Thyroid gland (tissue), 4 donors: Measurements from ENCODE around the gene HDAC7. TPM values are rescaled to one million over a fixed set of nuclear protein-coding genes. Genes with fewer than 3 reads are reported as not detected.
A peak's percentile ranks its signal among the peaks of the same experiment; 100 is the strongest.

Experiments
- DNase-seq, 2 donors: peaks; one replicate each; pipeline ENCODE4 v3.0.0-alpha.2; 2019
- H3K27ac ChIP-seq, 3 donors: fragments of 200-600 bp; sonication (generic); 1 replicate in 2 of 3; 2 replicates in 1 of 3; pipeline ENCODE4 v1.5.1; 2016 to 2019; ENCODE audit warnings: mild to moderate bottlenecking in 1 of 3, moderate library complexity in 1 of 3
- H3K27me3 ChIP-seq: fragments of 200-600 bp; sonication (generic); one replicate; pipeline ENCODE4 v1.5.1; 2019
- H3K36me3 ChIP-seq, 2 donors: fragments of 200-600 bp; sonication (generic); one replicate each; pipeline ENCODE4 v1.5.1; 2016 to 2019
- H3K4me1 ChIP-seq, 2 donors: fragments of 200-600 bp; sonication (generic); one replicate each; pipeline ENCODE4 v1.5.1; 2017 to 2019
- H3K4me3 ChIP-seq, 3 donors: fragments of 200-600 bp; sonication (generic); replicated peaks in 1 of 3; 1 replicate in 2 of 3; 2 replicates in 1 of 3; pipeline ENCODE4 v1.5.1; 2016; ENCODE audit warnings: mild to moderate bottlenecking in 1 of 3
- H3K9me3 ChIP-seq: fragments of 200-600 bp; sonication (generic); one replicate; pipeline ENCODE4 v1.5.1; 2017
- CTCF ChIP-seq, 6 experiments: fragments of 200-600 bp in 3 of 6; fragments of 450-650 bp in 3 of 6; sonication (generic) in 3 of 6; IDR thresholded peaks; one replicate each; pipeline ENCODE4 v1.5.1; 2016 to 2019; ENCODE audit warnings: antibody characterized with exemption in 6 of 6, mild to moderate bottlenecking in 2 of 6, inconsistent platforms in 1 of 6, moderate library complexity in 1 of 6
- POLR2A ChIP-seq, 2 donors: fragments of 450-650 bp; IDR thresholded peaks; one replicate each; pipeline ENCODE4 v1.6.1; 2017; ENCODE audit warnings: antibody characterized with exemption in 2 of 2, mild to moderate bottlenecking in 2 of 2, moderate library complexity in 1 of 2
- WGBS, 2 donors: methylation state at CpG; one replicate each; pipeline ENCODE4 v1.1.5; 2017; 5-methylcytosine and 5-hydroxymethylcytosine counted together
- intact Hi-C: fragments of 100-400 bp; cut with DNase I; formaldehyde crosslinking; loops from one replicate; pipeline ENCODE4 v1.15.1; 2023
- total RNA-seq, 4 donors: library from RNA; depleted of rRNA; stranded (reverse); fragments of >200 nt; gene quantifications; one replicate each; pipeline ENCODE4 v1.2.3, GENCODE V29; 2016

HDAC7 gene
- total RNA-seq, 4 donors from 2014 or later: 44.5 to 61.9 (median 52.6) TPM

GRCh38 chr12:47739979-47740378 lies 79.7 kb downstream of the HDAC7 start:
- Histone ChIP-seq H3K27me3 (no peaks in the 10 kb centered on the region), H3K4me1 (peaks cover 48 to 79% of the 10 kb centered on the region in 2 donors), H3K9me3 (no peaks in the 10 kb centered on the region), H3K4me3 (no peak overlapping the region), H3K27ac (peak overlapping the region; percentile 81 to 91 (median 84)), H3K36me3 (no peaks in the 10 kb centered on the region)
- DNase-seq: peak in 1 of 2 donors; percentile 20
- TF ChIP-seq CTCF (IDR thresholded peaks at IDR 0.05): no peak
- TF ChIP-seq POLR2A (IDR thresholded peaks at IDR 0.05): no peak
- WGBS, 2 donors: 79 to 90% methylated on average over 9 to 12 of the region's 12 CpGs
- intact Hi-C loops: loop anchor here (5.0 kb wide), 1 partner anchor 37 kb away; no protein-coding TSS in a partner anchor

- TF ChIP-seq POLR2A (IDR thresholded peaks at IDR 0.05) (no peak), CTCF (IDR thresholded peaks at IDR 0.05) (no peak)
- H3K4me1 ChIP-seq: peaks cover 45 to 77% of the 10 kb centered on the region in 2 donors
- no peaks in the 10 kb centered on the region for H3K9me3 ChIP-seq
- intact Hi-C loops: no loop called here
- H3K4me3 ChIP-seq: no peak overlapping the region
- no peak for DNase-seq
- H3K27ac ChIP-seq: peak overlapping the region; percentile 14 to 84 (median 81)
- no peaks in the 10 kb centered on the region for H3K36me3 ChIP-seq
- no peaks in the 10 kb centered on the region for H3K27me3 ChIP-seq
- 63 to 70% methylated on average over 3 of the region's 3 CpGs for WGBS, 2 donors
Measured at GRCh38 chr12:47739297-47739696, 80.4 kb downstream of the HDAC7 start.

DNA sequence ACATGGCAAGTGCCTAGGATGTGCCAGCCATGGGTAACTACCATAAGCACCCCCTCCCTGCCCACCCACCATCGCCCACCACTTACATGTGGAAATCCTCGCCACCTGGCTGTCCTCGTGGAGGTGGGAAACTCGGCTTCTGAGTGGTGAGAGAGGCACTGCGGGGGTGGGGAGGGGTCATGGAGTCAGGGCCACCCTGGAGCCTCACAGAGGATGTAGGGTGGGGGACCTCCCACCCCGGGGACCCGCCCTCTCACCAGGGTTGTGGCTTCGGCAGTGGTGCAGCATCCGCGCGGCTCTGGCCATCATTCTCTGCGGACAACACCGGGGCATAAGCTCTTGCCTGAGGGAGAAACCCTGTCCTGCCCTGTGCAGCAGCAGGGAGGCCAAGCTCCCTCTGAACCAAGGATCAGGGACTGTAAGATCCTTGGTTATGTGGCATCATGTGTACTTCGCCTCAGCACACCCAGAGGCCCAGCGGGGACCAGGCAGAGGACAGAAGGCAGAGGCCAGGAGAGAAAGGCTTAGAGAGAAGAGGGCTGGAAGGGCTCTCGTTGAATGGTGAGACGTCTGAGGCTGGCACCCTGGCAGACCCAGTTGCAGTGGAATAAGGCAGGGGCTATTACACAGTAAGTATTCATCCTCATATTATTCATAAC lies 81.6 kb downstream of the HDAC7 start:
- no peak for TF ChIP-seq POLR2A (IDR thresholded peaks at IDR 0.05)
- TF ChIP-seq CTCF (IDR thresholded peaks at IDR 0.05): no peak
- H3K4me1 ChIP-seq: peaks cover 45 to 70% of the 10 kb centered on the region in 2 donors
- WGBS, 2 donors: 91 to 93% methylated on average over 9 of the region's 17 CpGs
- DNase-seq: peak in 1 of 2 donors; percentile 42
- no peaks in the 10 kb centered on the region for H3K9me3 ChIP-seq
- H3K27me3 ChIP-seq: no peaks in the 10 kb centered on the region
- no peak overlapping the region for H3K4me3 ChIP-seq
- H3K27ac ChIP-seq: peak overlapping the region; percentile 87 to 93 (median 92)
- H3K36me3 ChIP-seq: no peaks in the 10 kb centered on the region
- intact Hi-C loops: no loop called here

- peaks cover 45 to 70% of the 10 kb centered on the region in 2 donors for H3K4me1 ChIP-seq
- no peaks in the 10 kb centered on the region for H3K36me3 ChIP-seq
- intact Hi-C loops: no loop called here
- TF ChIP-seq POLR2A (IDR thresholded peaks at IDR 0.05): peak in 1 of 2 donors; percentile 42
- TF ChIP-seq CTCF (IDR thresholded peaks at IDR 0.05): peak in 2 of 6 experiments; percentile 21 to 25
- H3K27ac ChIP-seq: peak overlapping the region; percentile 90 to 93 (median 92)
- peak; percentile 98 to 99 for DNase-seq
- WGBS, 2 donors: 19% methylated on average over 10 to 11 of the region's 19 CpGs
- H3K9me3 ChIP-seq: no peaks in the 10 kb centered on the region
- H3K27me3 ChIP-seq: no peaks in the 10 kb centered on the region
- H3K4me3 ChIP-seq: no peak overlapping the region
Measured at GRCh38 chr12:47736877-47737676, 82.6 kb downstream of the HDAC7 start.

- TF ChIP-seq CTCF (IDR thresholded peaks at IDR 0.05) (no peak), POLR2A (IDR thresholded peaks at IDR 0.05) (no peak)
- H3K27me3 ChIP-seq: no peaks in the 10 kb centered on the region
- no peaks in the 10 kb centered on the region for H3K9me3 ChIP-seq
- DNase-seq: peak; percentile 45 to 56
- peak overlapping the region; percentile 90 to 93 (median 92) for H3K27ac ChIP-seq
- WGBS, 2 donors: 44 to 63% methylated on average over 3 of the region's 4 CpGs
- no peak overlapping the region for H3K4me3 ChIP-seq
- H3K36me3 ChIP-seq: no peaks in the 10 kb centered on the region
- intact Hi-C loops: no loop called here
- peaks cover 38 to 62% of the 10 kb centered on the region in 2 donors for H3K4me1 ChIP-seq
Measured at GRCh38 chr12:47736216-47736615, 83.5 kb downstream of the HDAC7 start.
